A549 (cell line): ENCODE measurements around the gene GSK3A. TPM values are rescaled to one million over a fixed set of nuclear protein-coding genes. Genes with fewer than 3 reads are reported as not detected.

ENCODE experiments used
- ATAC-seq, 2 experiments: fragments of 200-7000 bp in 1 of 2; fragments of >200 bp in 1 of 2; cut with Nextera tagmentation in 1 of 2; cut with Tn5 transposase in 1 of 2; 3 replicates each; pipeline versions ENCODE4 v1.8.0 to v1.9.1; 2018 to 2020; ENCODE audit warnings: mild to moderate bottlenecking in 1 of 2, moderate library complexity in 1 of 2
- CTCF ChIA-PET: fragments of 300-600 bp; sonication (Branson Sonifier 250); formaldehyde crosslinking; extraction: SDS; loops from one replicate; lab custom pipeline; 2021; ENCODE audit warnings: antibody characterized with exemption, inconsistent platforms; lab: Yijun Ruan, JAX
- POLR2A ChIA-PET: fragments of 350-600 bp; formaldehyde crosslinking; extraction: SDS; loops from one replicate; lab custom pipeline; 2021; ENCODE audit warnings: antibody characterized with exemption, inconsistent platforms; lab: Yijun Ruan, JAX
- DNase-seq, 2 experiments: peaks; one replicate each; pipeline versions ENCODE4 v3.0.0 to v3.0.0-alpha.2; 2011 to 2016; ENCODE audit warnings: low read depth in 1 of 2, low spot score in 1 of 2
- FAIRE-seq: peaks from 2 replicates; lab custom pipeline; 2011; peaks lifted over from hg19 to GRCh38; lab: Jason Lieb, UNC
- H3K27ac ChIP-seq, 2 experiments: fragments of >200 bp; sonication (Bioruptor Twin); formaldehyde crosslinking; 3 replicates each; pipeline ENCODE4 v1.5.1; 2016 to 2017
- H3K4me1 ChIP-seq: fragments of >200 bp; sonication (Bioruptor Twin); formaldehyde crosslinking; 3 replicates; pipeline ENCODE4 v1.6.1; 2016
- H3K4me2 ChIP-seq: fragments of >200 bp; sonication (Bioruptor Twin); formaldehyde crosslinking; 3 replicates; pipeline ENCODE4 v1.6.1; 2016
- H3K4me3 ChIP-seq: fragments of >200 bp; sonication (Bioruptor Twin); formaldehyde crosslinking; 3 replicates; pipeline ENCODE4 v1.5.1; 2016
- H3K9me3 ChIP-seq: fragments of >200 bp; sonication (Bioruptor Twin); formaldehyde crosslinking; 3 replicates; pipeline ENCODE4 v1.6.1; 2016
- BCL3 ChIP-seq: fragments of >200 bp; sonication (Bioruptor Twin); formaldehyde crosslinking; IDR thresholded peaks from 3 replicates; pipeline ENCODE4 v1.6.1; 2016
- BHLHE40 ChIP-seq: IDR thresholded peaks from 2 replicates; pipeline ENCODE4 v1.6.1; 2012; ENCODE audit warnings: low read depth, low read length, inconsistent platforms
- CBX8 ChIP-seq: fragments of 200-600 bp; sonication (generic); IDR thresholded peaks from 2 replicates; pipeline ENCODE4 v1.6.1; 2016
- CEBPB ChIP-seq, 2 experiments: fragments of >200 bp in 1 of 2; sonication (Bioruptor Twin) in 1 of 2; formaldehyde crosslinking in 1 of 2; IDR thresholded peaks; 2 replicates each; pipeline ENCODE4 v1.6.1; 2012 to 2016
- CHD2 ChIP-seq: fragments of 150-350 bp; IDR thresholded peaks from 2 replicates; pipeline ENCODE4 v1.6.1; 2014; ENCODE audit warnings: low read length; ENCODE audit not compliant: partially characterized antibody
- CTCF ChIP-seq: fragments of >200 bp; sonication (Bioruptor Twin); formaldehyde crosslinking; IDR thresholded peaks from 3 replicates; pipeline ENCODE4 v1.5.1; 2016
- ELK1 ChIP-seq: fragments of 150-350 bp; IDR thresholded peaks from 2 replicates; pipeline ENCODE4 v1.6.1; 2014; ENCODE audit warnings: low read depth, mild to moderate bottlenecking, low read length
- HDAC2 ChIP-seq: fragments of 200-600 bp; sonication (generic); IDR thresholded peaks from 2 replicates; pipeline ENCODE4 v1.6.1; 2016
- HMGXB4 ChIP-seq: fragments of 250-450 bp; sonication (Bioruptor Pico); IDR thresholded peaks from 2 replicates; pipeline ENCODE4 v1.5.0; 2021; ENCODE audit warnings: mild to moderate bottlenecking, moderate library complexity, borderline replicate concordance
- HOXA7 ChIP-seq: fragments of 250-450 bp; sonication (Bioruptor Pico); IDR thresholded peaks from 2 replicates; pipeline ENCODE4 v1.5.0; 2020; ENCODE audit warnings: mild to moderate bottlenecking, moderate library complexity
- HOXB13 ChIP-seq: fragments of 250-450 bp; sonication (Bioruptor Pico); IDR thresholded peaks from 2 replicates; pipeline ENCODE4 v1.5.0; 2020; ENCODE audit warnings: low read depth, mild to moderate bottlenecking, moderate library complexity
- JUN ChIP-seq, 2 experiments: fragments of >200 bp; sonication (Bioruptor Twin); formaldehyde crosslinking; IDR thresholded peaks; 2 replicates in 1 of 2; 3 replicates in 1 of 2; pipeline ENCODE4 v1.6.1; 2016 to 2017
- KDM5A ChIP-seq: fragments of 200-600 bp; sonication (generic); IDR thresholded peaks from 2 replicates; pipeline ENCODE4 v1.6.1; 2016; ENCODE audit warnings: antibody characterized with exemption, mild to moderate bottlenecking
- MAFK ChIP-seq: fragments of 450-650 bp; IDR thresholded peaks from 2 replicates; pipeline ENCODE4 v1.6.1; 2014; ENCODE audit not compliant: partially characterized antibody
- MAX ChIP-seq: IDR thresholded peaks from 2 replicates; pipeline ENCODE4 v1.6.1; 2012
- MAZ ChIP-seq: fragments of 150-350 bp; IDR thresholded peaks from 2 replicates; pipeline ENCODE4 v1.6.1; 2014; ENCODE audit warnings: antibody characterized with exemption, low read depth, low read length, borderline replicate concordance
- NFE2L2 ChIP-seq: fragments of 150-350 bp; conservative IDR thresholded peaks from 2 replicates; pipeline ENCODE4 v1.6.1; 2014; ENCODE audit warnings: low read length
- NPAS2 ChIP-seq: fragments of 250-450 bp; sonication (Bioruptor Pico); IDR thresholded peaks from 2 replicates; pipeline ENCODE4 v1.8.0; 2022; ENCODE audit warnings: mild to moderate bottlenecking, moderate library complexity, borderline replicate concordance
- POLR2A ChIP-seq: IDR thresholded peaks from 2 replicates; pipeline ENCODE4 v1.6.1; 2012; ENCODE audit warnings: mild to moderate bottlenecking, low read length
- RCOR1 ChIP-seq: fragments of 150-350 bp; IDR thresholded peaks from 2 replicates; pipeline ENCODE4 v1.6.1; 2014; ENCODE audit warnings: antibody characterized with exemption, low read length, low read depth
- RNF2 ChIP-seq: fragments of 200-600 bp; sonication (generic); IDR thresholded peaks from 2 replicates; pipeline ENCODE4 v1.6.1; 2016; ENCODE audit warnings: low read depth, mild to moderate bottlenecking, antibody characterized with exemption, moderate library complexity, borderline replicate concordance
- SMC3 ChIP-seq: fragments of >200 bp; sonication (Bioruptor Twin); formaldehyde crosslinking; IDR thresholded peaks from 3 replicates; pipeline ENCODE4 v1.6.1; 2018; ENCODE audit warnings: inconsistent platforms
- TFCP2L1 ChIP-seq: fragments of 250-450 bp; sonication (Bioruptor Pico); IDR thresholded peaks from 2 replicates; pipeline ENCODE4 v1.5.0; 2021; ENCODE audit warnings: mild to moderate bottlenecking
- ZSCAN20 ChIP-seq: fragments of 250-450 bp; sonication (Bioruptor Pico); IDR thresholded peaks from 2 replicates; pipeline ENCODE4 v1.8.0; 2022; ENCODE audit warnings: mild to moderate bottlenecking, moderate library complexity
- WGBS: methylation state at CpG from one replicate; pipeline ENCODE4 v1.1.6; 2017; ENCODE audit errors: missing lambda C conversion rate; 5-methylcytosine and 5-hydroxymethylcytosine counted together
- polyA plus RNA-seq, 4 experiments: library from polyadenylated mRNA; depleted of rRNA in 3 of 4; stranded (reverse); fragments of >200 nt; fragmentation: RNase III in 1 of 4; extraction: RNeasy Plus Mini Kit Qiagen cat#74134 plus additional on column Dnase treatment in 1 of 4; gene quantifications; 2 replicates in 3 of 4; 3 replicates in 1 of 4; pipeline ENCODE4 v1.2.3, GENCODE V29; 2011 to 2017

Gene GSK3A
- polyA plus RNA-seq, 2 of the 4 experiments (the other 2 are of a cell fraction): 55.2 to 85.1 TPM

- FAIRE-seq (no peak), ATAC-seq (peak; percentile 4 to 10; a peak in 2 of 6 replicates), DNase-seq (no peak)
- POLR2A ChIA-PET: interaction anchor here (1.0 to 1.9 kb wide), 2 partner anchors 13 to 16 kb away, joined by 3 to 4 read pairs; no protein-coding TSS in a partner anchor
- no peak overlapping the region for H3K4me3 ChIP-seq
- H3K4me1 ChIP-seq: peaks cover 11% of the 10 kb centered on the region; the same call in 2 of the 3 replicates
- CTCF ChIA-PET: interaction anchor here (1.0 to 12.7 kb wide), 8 partner anchors 13 to 118 kb away, joined by 3 to 185 read pairs (median 6); partner anchors contain the start of gene GSK3A
- no peaks in the 10 kb centered on the region for H3K9me3 ChIP-seq
- 93% methylated on average over 1 of the region's 1 CpG for WGBS
- TF ChIP-seq JUN (IDR thresholded peaks at IDR 0.05): no peak
- no peak for TF ChIP-seq MAFK
- TF ChIP-seq BHLHE40: no peak
- TF ChIP-seq TFCP2L1 (CRISPR knock-in tag): no peak
- no peak for TF ChIP-seq BCL3
- TF ChIP-seq RNF2: no peak
- no peak for TF ChIP-seq HDAC2
- no peak for TF ChIP-seq ZSCAN20 (CRISPR knock-in tag)
- TF ChIP-seq ELK1: no peak
- no peak for TF ChIP-seq NPAS2 (CRISPR knock-in tag)
- no peak for TF ChIP-seq SMC3
- no peak for TF ChIP-seq CEBPB (IDR thresholded peaks at IDR 0.05)
- no peak for TF ChIP-seq MAZ
- TF ChIP-seq HMGXB4: no peak
- H3K27ac ChIP-seq: no peak overlapping the region
- no peak overlapping the region for H3K4me2 ChIP-seq
Observed at GRCh38 chr19:42226886-42227285, 15.5 kb downstream of the GSK3A start.

- no peak for TF ChIP-seq HOXB13 (CRISPR knock-in tag)
- TF ChIP-seq NFE2L2: no peak
- no peak for TF ChIP-seq HDAC2
- no peak for TF ChIP-seq CBX8
- TF ChIP-seq HOXA7 (CRISPR knock-in tag): no peak
- no peak for TF ChIP-seq CHD2
- no peak for TF ChIP-seq POLR2A
- no peak for TF ChIP-seq MAX
- no peak for TF ChIP-seq RCOR1
- no peak for TF ChIP-seq CTCF
- TF ChIP-seq KDM5A: no peak
- TF ChIP-seq TFCP2L1 (CRISPR knock-in tag): no peak
- no peak for TF ChIP-seq BHLHE40
- no peak for TF ChIP-seq ELK1
- TF ChIP-seq, all 56 proteins: peak for 0
- H3K9me3 ChIP-seq: no peaks in the 10 kb centered on the region
- ChIA-PET CTCF (interaction anchor here (0.6 to 12.7 kb wide), 14 partner anchors 9 to 175 kb away, joined by 3 to 185 read pairs (median 4); partner anchors contain the start of gene GSK3A), POLR2A (interaction anchor here (1.9 kb wide), 1 partner anchor 17 kb away, joined by 4 read pairs; no protein-coding TSS in a partner anchor)
- ATAC-seq (no peak), FAIRE-seq (no peak), DNase-seq (no peak)
- peaks cover 21% of the 10 kb centered on the region for H3K4me1 ChIP-seq
- no peak overlapping the region for H3K27ac ChIP-seq
- no peak overlapping the region for H3K4me2 ChIP-seq
- H3K4me3 ChIP-seq: no peak overlapping the region
- 95% methylated on average over 33 of the region's 33 CpGs for WGBS
Observed at GRCh38 chr19:42225718-42226292, 16.6 kb downstream of the GSK3A start.
